Measurements from ENCODE around the gene TPRG1L.
"Not testable (repeated sequence)": the region's sequence is repeated elsewhere in the genome, so short reads cannot be mapped to it uniquely, and the experiment has no call there.

Gene TPRG1L

GRCh38 chr1:3609769-3610526 lies 14.9 kb upstream of the TPRG1L start:
- DNase-seq = no peak

- no peak for DNase-seq
Measured at GRCh38 chr1:3610527-3611169, 14.2 kb upstream of the TPRG1L start.

- peak; percentile 30 to 63 (median 32) for DNase-seq
Measured at GRCh38 chr1:3611170-3612019, 13.4 kb upstream of the TPRG1L start, which contains the start of gene MEGF6. Gene MEGF6, minus strand, starts transcription at chr1:3611508. Its CDS starts 240 bp downstream, at chr1:3611268.

- DNase-seq = no peak
Measured at GRCh38 chr1:3612123-3612522, 12.7 kb upstream of the TPRG1L start.

GRCh38 chr1:3614755-3615742 lies 9.8 kb upstream of the TPRG1L start:
- DNase-seq = no peak

GRCh38 chr1:3616861-3617260 lies 8.0 kb upstream of the TPRG1L start:
- no peak for DNase-seq

- DNase-seq = no peak
Measured at GRCh38 chr1:3617806-3618345, 6.9 kb upstream of the TPRG1L start.

- no peak for DNase-seq
Measured at GRCh38 chr1:3618531-3618880, 6.3 kb upstream of the TPRG1L start.

- peak; percentile 12 to 62 (median 46) for DNase-seq
Measured at GRCh38 chr1:3618881-3619671, 5.7 kb upstream of the TPRG1L start.

- DNase-seq = no peak
Measured at GRCh38 chr1:3620708-3621107, 4.1 kb upstream of the TPRG1L start.

GRCh38 chr1:3621151-3621671 lies 3.6 kb upstream of the TPRG1L start:
- DNase-seq = not testable (repeated sequence)

GRCh38 chr1:3622102-3622501 lies 2.7 kb upstream of the TPRG1L start:
- DNase-seq = not testable (repeated sequence)

GRCh38 chr1:3623441-3624199 lies 1.2 kb upstream of the TPRG1L start:
- DNase-seq = no peak

- peak in 2 of 4 experiments; percentile 33 to 59 for DNase-seq
Measured at GRCh38 chr1:3625151-3625907, 514 bp downstream of the TPRG1L start.

GRCh38 chr1:3626025-3626424 lies 1.2 kb downstream of the TPRG1L start:
- no peak for DNase-seq

GRCh38 chr1:3627515-3628253 lies 2.9 kb downstream of the TPRG1L start:
- DNase-seq = no peak

GRCh38 chr1:3628445-3628844 lies 3.6 kb downstream of the TPRG1L start:
- no peak for DNase-seq

- DNase-seq = no peak
Measured at GRCh38 chr1:3629561-3630160, 4.8 kb downstream of the TPRG1L start.

Data from activated naive CD4-positive, alpha-beta T cell (primary cell).